ENCODE data around the gene RAB10.
A peak's percentile ranks its signal among the peaks of the same experiment; 100 is the strongest.

Gene RAB10

DNA sequence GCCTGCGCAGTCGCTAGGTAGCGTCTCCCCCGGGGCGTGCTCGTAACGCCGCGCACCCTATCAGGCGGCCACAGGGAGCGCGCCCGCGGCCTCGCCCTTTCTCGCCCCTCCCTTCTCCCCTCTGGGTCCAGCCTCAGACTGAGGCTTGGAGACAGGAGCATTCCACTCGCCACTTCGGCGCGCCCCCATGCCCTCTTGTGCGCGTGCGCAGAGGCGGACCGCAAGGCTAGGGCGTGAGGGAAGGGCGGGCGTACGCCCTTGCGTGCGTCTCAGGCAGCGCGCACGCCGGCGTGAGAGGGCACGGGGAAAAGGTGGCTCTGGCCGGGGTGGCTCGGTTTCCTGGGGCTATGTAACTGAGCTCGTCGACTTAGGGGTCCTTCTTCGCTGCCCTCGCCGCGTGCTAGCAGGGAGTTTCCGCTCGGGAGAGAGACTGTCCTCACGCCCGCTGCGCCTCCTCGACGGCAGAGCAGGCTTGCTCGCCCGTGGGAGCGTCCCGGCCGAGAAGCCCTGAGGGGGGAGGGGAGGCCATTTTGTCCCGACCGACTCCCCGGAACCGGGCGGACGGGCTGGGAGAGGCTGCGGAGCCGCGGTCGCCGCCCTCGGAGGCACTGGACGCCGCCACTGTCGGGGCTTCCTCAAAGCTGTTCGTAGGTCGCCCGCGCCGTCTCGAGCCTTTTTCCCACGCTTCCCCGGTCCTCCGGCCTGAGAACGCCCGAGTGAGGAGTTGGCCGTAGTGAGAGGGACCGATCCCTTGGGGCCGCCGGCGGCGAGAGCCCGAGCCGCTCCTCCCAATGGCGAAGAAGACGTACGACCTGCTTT is at the start of gene RAB10:
Gene RAB10 (plus strand): TSS at position 267 of the 819 bp plus-strand sequence. CDS start 525 bp downstream, at position 792.
- TF ChIP-seq, protein P1, sequence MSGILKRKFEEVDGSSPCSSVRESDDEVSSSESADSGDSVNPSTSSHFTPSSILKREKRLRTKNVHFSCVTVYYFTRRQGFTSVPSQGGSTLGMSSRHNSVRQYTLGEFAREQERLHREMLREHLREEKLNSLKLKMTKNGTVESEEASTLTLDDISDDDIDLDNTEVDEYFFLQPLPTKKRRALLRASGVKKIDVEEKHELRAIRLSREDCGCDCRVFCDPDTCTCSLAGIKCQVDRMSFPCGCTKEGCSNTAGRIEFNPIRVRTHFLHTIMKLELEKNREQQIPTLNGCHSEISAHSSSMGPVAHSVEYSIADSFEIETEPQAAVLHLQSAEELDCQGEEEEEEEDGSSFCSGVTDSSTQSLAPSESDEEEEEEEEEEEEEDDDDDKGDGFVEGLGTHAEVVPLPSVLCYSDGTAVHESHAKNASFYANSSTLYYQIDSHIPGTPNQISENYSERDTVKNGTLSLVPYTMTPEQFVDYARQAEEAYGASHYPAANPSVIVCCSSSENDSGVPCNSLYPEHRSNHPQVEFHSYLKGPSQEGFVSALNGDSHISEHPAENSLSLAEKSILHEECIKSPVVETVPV (CRISPR knock-in tag; IDR thresholded peaks at IDR 0.05) = 0 out of 2 replicates have a peak, but pooled peaks have one; percentile 42
- TF ChIP-seq ZNF70 (CRISPR knock-in tag; IDR thresholded peaks at IDR 0.05) (no peak), ZFP3 (CRISPR knock-in tag; IDR thresholded peaks at IDR 0.05) (peak; percentile 83; the same call in 1 of the 2 replicates), CSDC2 (CRISPR knock-in tag; IDR thresholded peaks at IDR 0.05) (peak; percentile 93), GLIS3 (CRISPR knock-in tag; IDR thresholded peaks at IDR 0.05) (0 out of 2 replicates have a peak, but pooled peaks have one; percentile 85)
- TF ChIP-seq, protein P2, sequence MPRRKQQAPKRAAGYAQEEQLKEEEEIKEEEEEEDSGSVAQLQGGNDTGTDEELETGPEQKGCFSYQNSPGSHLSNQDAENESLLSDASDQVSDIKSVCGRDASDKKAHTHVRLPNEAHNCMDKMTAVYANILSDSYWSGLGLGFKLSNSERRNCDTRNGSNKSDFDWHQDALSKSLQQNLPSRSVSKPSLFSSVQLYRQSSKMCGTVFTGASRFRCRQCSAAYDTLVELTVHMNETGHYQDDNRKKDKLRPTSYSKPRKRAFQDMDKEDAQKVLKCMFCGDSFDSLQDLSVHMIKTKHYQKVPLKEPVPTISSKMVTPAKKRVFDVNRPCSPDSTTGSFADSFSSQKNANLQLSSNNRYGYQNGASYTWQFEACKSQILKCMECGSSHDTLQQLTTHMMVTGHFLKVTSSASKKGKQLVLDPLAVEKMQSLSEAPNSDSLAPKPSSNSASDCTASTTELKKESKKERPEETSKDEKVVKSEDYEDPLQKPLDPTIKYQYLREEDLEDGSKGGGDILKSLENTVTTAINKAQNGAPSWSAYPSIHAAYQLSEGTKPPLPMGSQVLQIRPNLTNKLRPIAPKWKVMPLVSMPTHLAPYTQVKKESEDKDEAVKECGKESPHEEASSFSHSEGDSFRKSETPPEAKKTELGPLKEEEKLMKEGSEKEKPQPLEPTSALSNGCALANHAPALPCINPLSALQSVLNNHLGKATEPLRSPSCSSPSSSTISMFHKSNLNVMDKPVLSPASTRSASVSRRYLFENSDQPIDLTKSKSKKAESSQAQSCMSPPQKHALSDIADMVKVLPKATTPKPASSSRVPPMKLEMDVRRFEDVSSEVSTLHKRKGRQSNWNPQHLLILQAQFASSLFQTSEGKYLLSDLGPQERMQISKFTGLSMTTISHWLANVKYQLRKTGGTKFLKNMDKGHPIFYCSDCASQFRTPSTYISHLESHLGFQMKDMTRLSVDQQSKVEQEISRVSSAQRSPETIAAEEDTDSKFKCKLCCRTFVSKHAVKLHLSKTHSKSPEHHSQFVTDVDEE (CRISPR knock-in tag; IDR thresholded peaks at IDR 0.05) = peak; percentile 78
- ATAC-seq = peak; percentile 87

DNA sequence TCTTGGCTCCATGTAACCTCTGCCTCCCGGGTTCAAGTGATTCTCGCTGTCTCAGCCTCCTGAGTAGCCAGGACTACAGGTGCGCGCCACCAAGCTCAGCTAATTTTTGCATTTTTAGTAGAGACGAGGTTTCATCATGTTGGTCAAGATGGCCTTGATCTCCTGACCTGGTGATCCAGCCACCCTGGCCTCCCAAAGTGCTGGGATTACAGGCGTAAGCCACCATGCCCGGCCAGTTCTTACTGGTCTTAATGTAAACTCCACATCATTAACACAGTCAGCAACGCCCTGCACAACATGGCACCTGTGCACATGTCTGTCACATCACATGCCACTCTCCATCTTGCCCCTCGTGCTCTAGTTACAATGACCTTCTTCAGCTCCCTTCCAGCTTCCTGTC is 45.8 kb upstream of the RAB10 start:
- no peak for ATAC-seq
- TF ChIP-seq, protein P3, sequence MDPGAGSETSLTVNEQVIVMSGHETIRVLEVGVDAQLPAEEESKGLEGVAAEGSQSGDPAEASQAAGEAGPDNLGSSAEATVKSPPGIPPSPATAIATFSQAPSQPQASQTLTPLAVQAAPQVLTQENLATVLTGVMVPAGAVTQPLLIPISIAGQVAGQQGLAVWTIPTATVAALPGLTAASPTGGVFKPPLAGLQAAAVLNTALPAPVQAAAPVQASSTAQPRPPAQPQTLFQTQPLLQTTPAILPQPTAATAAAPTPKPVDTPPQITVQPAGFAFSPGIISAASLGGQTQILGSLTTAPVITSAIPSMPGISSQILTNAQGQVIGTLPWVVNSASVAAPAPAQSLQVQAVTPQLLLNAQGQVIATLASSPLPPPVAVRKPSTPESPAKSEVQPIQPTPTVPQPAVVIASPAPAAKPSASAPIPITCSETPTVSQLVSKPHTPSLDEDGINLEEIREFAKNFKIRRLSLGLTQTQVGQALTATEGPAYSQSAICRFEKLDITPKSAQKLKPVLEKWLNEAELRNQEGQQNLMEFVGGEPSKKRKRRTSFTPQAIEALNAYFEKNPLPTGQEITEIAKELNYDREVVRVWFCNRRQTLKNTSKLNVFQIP (CRISPR knock-in tag; IDR thresholded peaks at IDR 0.05; ENCODE audit: borderline replicate concordance, low read depth) = no peak
- TF ChIP-seq ZC3H10 (CRISPR knock-in tag; IDR thresholded peaks at IDR 0.05) (no peak), ISL1 (CRISPR knock-in tag; IDR thresholded peaks at IDR 0.05) (no peak), OSR1 (CRISPR knock-in tag; IDR thresholded peaks at IDR 0.05) (no peak), TOX (CRISPR knock-in tag; IDR thresholded peaks at IDR 0.05; ENCODE audit: borderline replicate concordance) (no peak), ZNF70 (CRISPR knock-in tag; IDR thresholded peaks at IDR 0.05) (no peak), PPARA (CRISPR knock-in tag; IDR thresholded peaks at IDR 0.05; ENCODE audit: borderline replicate concordance) (no peak), ZFP3 (CRISPR knock-in tag; IDR thresholded peaks at IDR 0.05) (no peak)

DNA sequence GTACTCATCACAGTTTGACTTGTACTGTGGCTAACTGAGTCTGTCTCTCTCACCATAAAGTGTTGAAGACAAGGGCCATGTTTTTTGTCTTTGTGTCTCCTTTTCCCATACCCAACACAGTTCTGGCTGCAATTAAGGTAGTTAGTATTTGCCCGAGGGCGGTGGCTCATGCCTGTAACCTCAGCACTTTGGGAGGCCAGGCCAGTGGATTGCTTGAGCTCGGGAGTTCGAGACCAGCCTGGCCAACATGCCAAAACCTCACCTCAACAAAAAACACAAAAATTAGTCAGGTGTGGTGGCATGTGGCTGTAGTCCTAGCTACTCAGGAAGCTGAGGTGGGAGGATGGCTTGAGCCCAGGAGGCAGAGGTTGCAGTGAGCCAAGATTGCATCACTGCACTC is 44.7 kb upstream of the RAB10 start:
- no peak for TF ChIP-seq ARNTL (CRISPR knock-in tag; IDR thresholded peaks at IDR 0.05; ENCODE audit: borderline replicate concordance, low read depth)
- TF ChIP-seq, protein P3 (CRISPR knock-in tag; IDR thresholded peaks at IDR 0.05; ENCODE audit: borderline replicate concordance, low read depth) = no peak
- TF ChIP-seq, protein P4, sequence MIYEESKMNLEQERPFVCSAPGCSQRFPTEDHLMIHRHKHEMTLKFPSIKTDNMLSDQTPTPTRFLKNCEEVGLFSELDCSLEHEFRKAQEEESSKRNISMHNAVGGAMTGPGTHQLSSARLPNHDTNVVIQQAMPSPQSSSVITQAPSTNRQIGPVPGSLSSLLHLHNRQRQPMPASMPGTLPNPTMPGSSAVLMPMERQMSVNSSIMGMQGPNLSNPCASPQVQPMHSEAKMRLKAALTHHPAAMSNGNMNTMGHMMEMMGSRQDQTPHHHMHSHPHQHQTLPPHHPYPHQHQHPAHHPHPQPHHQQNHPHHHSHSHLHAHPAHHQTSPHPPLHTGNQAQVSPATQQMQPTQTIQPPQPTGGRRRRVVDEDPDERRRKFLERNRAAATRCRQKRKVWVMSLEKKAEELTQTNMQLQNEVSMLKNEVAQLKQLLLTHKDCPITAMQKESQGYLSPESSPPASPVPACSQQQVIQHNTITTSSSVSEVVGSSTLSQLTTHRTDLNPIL (CRISPR knock-in tag; IDR thresholded peaks at IDR 0.05; ENCODE audit: low read depth) = no peak
- TF ChIP-seq CSDC2 (CRISPR knock-in tag; IDR thresholded peaks at IDR 0.05) = no peak
- TF ChIP-seq RARB (CRISPR knock-in tag; IDR thresholded peaks at IDR 0.05) = no peak
- ATAC-seq = no peak

DNA sequence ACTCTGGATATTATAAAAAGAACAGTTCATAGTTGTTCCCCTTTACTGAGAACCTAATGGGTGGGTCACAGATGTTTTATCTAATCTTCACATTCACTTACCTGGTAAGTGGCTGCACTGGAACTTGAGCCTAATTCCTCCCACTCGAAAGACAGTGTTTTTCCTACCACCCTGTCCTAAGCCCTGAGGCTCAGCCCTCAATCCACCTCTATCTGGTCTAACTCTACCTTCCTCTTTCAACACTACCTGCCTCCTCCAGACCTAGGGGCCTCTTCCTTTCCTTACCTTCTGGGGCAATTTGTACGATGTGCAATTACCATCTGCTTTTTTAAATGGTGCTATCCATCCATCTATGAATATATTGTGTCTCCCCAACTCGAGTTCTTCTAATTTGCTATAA is 41.9 kb upstream of the RAB10 start:
- ATAC-seq = peak; percentile 36; the same call in 1 of the 3 replicates
- TF ChIP-seq ZFP30 (CRISPR knock-in tag; IDR thresholded peaks at IDR 0.05) (no peak), ESRRG (CRISPR knock-in tag; IDR thresholded peaks at IDR 0.05) (no peak), ZNF565 (CRISPR knock-in tag; conservative IDR thresholded peaks at IDR 0.05; ENCODE audit: low read depth) (no peak), OSR1 (CRISPR knock-in tag; IDR thresholded peaks at IDR 0.05) (no peak), CSDC2 (CRISPR knock-in tag; IDR thresholded peaks at IDR 0.05) (no peak)
- TF ChIP-seq, protein P1 (CRISPR knock-in tag; IDR thresholded peaks at IDR 0.05) = no peak
- TF ChIP-seq, protein P5, sequence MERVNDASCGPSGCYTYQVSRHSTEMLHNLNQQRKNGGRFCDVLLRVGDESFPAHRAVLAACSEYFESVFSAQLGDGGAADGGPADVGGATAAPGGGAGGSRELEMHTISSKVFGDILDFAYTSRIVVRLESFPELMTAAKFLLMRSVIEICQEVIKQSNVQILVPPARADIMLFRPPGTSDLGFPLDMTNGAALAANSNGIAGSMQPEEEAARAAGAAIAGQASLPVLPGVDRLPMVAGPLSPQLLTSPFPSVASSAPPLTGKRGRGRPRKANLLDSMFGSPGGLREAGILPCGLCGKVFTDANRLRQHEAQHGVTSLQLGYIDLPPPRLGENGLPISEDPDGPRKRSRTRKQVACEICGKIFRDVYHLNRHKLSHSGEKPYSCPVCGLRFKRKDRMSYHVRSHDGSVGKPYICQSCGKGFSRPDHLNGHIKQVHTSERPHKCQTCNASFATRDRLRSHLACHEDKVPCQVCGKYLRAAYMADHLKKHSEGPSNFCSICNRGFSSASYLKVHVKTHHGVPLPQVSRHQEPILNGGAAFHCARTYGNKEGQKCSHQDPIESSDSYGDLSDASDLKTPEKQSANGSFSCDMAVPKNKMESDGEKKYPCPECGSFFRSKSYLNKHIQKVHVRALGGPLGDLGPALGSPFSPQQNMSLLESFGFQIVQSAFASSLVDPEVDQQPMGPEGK (CRISPR knock-in tag; IDR thresholded peaks at IDR 0.05; ENCODE audit: borderline replicate concordance) = no peak
- TF ChIP-seq, protein P3 (CRISPR knock-in tag; IDR thresholded peaks at IDR 0.05; ENCODE audit: borderline replicate concordance, low read depth) = no peak

All from SK-N-SH treated with all-trans-retinoic acid at 6 μM for 48 hours (cell line).